K562 (cell line): ENCODE measurements around the gene WFIKKN2. TPM values are rescaled to one million over a fixed set of nuclear protein-coding genes. Genes with fewer than 3 reads are reported as not detected.
A peak's percentile ranks its signal among the peaks of the same experiment; 100 is the strongest.

Experiments used
- FOXJ3 ChIP-seq: sonication (generic); formaldehyde crosslinking; IDR thresholded peaks from 2 replicates; pipeline ENCODE4 v1.4.0; 2020; ENCODE audit warnings: mild to moderate bottlenecking, missing genetic modification reagents
- KDM4B ChIP-seq, 2 experiments: fragments of 450-650 bp in 1 of 2; sonication (generic) in 1 of 2; IDR thresholded peaks; 2 replicates each; pipeline ENCODE4 v1.6.1; 2016 to 2017; ENCODE audit warnings: borderline replicate concordance in 2 of 2, antibody characterized with exemption in 1 of 2, low read depth in 1 of 2, mild to moderate bottlenecking in 1 of 2
- MBD2 ChIP-seq: sonication (generic); IDR thresholded peaks from 2 replicates; pipeline ENCODE4 v1.6.1; 2016; ENCODE audit warnings: low read depth, borderline replicate concordance
- SAFB ChIP-seq: fragments of 200-400 bp; formaldehyde crosslinking; IDR thresholded peaks from 2 replicates; pipeline ENCODE4 v1.6.1; 2017; ENCODE audit warnings: low read depth, low read length, borderline replicate concordance
- TFAM ChIP-seq: fragments of 250-450 bp; sonication (Bioruptor Pico); conservative IDR thresholded peaks from 2 replicates; pipeline ENCODE4 v1.5.0; 2021; ENCODE audit warnings: mild to moderate bottlenecking, moderate library complexity
- ZFP36 ChIP-seq: fragments of 150-350 bp; IDR thresholded peaks from 2 replicates; pipeline ENCODE4 v1.6.1; 2018; ENCODE audit warnings: low read length, low read depth; ENCODE audit not compliant: partially characterized antibody
- ZFX ChIP-seq: sonication (generic); formaldehyde crosslinking; IDR thresholded peaks from 2 replicates; pipeline ENCODE4 v1.8.0; 2022; ENCODE audit warnings: mild to moderate bottlenecking, missing genetic modification reagents, moderate library complexity
- polyA plus RNA-seq, 8 experiments: library from polyadenylated mRNA; depleted of rRNA in 4 of 8; stranded (reverse) in 5 of 8; unstranded in 3 of 8; fragments of >200 nt; fragmentation: Nextera tagmentation in 2 of 8; fragmentation: Illumina TruSeq in 1 of 8; extraction: Ambion mirVana in 2 of 8; extraction: Trizol in 1 of 8; gene quantifications; 2 replicates each; pipeline versions ENCODE4 v1.2.1 to v1.2.3, GENCODE V29; 2011 to 2014; ENCODE audit warnings: inconsistent platforms in 1 of 8, missing spikeins in 1 of 8
- total RNA-seq, 7 experiments: library from RNA; depleted of rRNA in 6 of 7; stranded (reverse); fragments of >200 nt in 6 of 7; fragmentation: Illumina TruSeq in 2 of 7; extraction: Trizol in 2 of 7; gene quantifications; 2 replicates each; pipeline versions ENCODE4 v1.2.1 to v1.2.3, GENCODE V29; 2011 to 2021; ENCODE audit warnings: low replicate concordance in 1 of 7
- TF ChIP-seq, protein P1 (sequence below), 3 experiments: IDR thresholded peaks in 2 of 3; conservative IDR thresholded peaks in 1 of 3; 2 replicates each; pipeline ENCODE4 v1.5.1; 2011 to 2012; ENCODE audit warnings: low read length in 3 of 3, mild to moderate bottlenecking in 3 of 3, control low read depth in 2 of 3, improper control_type of control experiment in 1 of 3, inconsistent platforms in 1 of 3, low read depth in 1 of 3, mixed read lengths in 1 of 3, moderate library complexity in 1 of 3; ENCODE audit not compliant: insufficient read depth in 2 of 3
- TF ChIP-seq, protein P2 (sequence below): fragments of 450-650 bp; IDR thresholded peaks from 2 replicates; pipeline ENCODE4 v1.7.0; 2016; ENCODE audit warnings: borderline replicate concordance
- TF ChIP-seq, protein P3 (sequence below): fragments of 150-350 bp; conservative IDR thresholded peaks from 2 replicates; pipeline ENCODE4 v1.6.1; 2014; ENCODE audit warnings: low read length
- TF ChIP-seq, protein P4 (sequence below): fragments of 200-800 bp; sonication (Bioruptor generic); IDR thresholded peaks from 2 replicates; pipeline ENCODE4 v1.6.1; 2017; ENCODE audit warnings: missing genetic modification characterization, missing compliant biosample characterization
- TF ChIP-seq, protein P5 (sequence below): sonication (generic); formaldehyde crosslinking; IDR thresholded peaks from 2 replicates; pipeline ENCODE4 v1.8.1; 2022; ENCODE audit warnings: missing genetic modification reagents
- TF ChIP-seq, protein P6 (sequence below): fragments of 450-650 bp; formaldehyde crosslinking; IDR thresholded peaks from 2 replicates; pipeline ENCODE4 v1.4.0; 2022; ENCODE audit warnings: missing genetic modification characterization

WFIKKN2 gene
- total and polyA plus RNA-seq, 9 of the 15 experiments (the other 6 are each of a cell fraction or from before 2014, with no cell fraction given) = 0.07 TPM; not detected in 8

DNA sequence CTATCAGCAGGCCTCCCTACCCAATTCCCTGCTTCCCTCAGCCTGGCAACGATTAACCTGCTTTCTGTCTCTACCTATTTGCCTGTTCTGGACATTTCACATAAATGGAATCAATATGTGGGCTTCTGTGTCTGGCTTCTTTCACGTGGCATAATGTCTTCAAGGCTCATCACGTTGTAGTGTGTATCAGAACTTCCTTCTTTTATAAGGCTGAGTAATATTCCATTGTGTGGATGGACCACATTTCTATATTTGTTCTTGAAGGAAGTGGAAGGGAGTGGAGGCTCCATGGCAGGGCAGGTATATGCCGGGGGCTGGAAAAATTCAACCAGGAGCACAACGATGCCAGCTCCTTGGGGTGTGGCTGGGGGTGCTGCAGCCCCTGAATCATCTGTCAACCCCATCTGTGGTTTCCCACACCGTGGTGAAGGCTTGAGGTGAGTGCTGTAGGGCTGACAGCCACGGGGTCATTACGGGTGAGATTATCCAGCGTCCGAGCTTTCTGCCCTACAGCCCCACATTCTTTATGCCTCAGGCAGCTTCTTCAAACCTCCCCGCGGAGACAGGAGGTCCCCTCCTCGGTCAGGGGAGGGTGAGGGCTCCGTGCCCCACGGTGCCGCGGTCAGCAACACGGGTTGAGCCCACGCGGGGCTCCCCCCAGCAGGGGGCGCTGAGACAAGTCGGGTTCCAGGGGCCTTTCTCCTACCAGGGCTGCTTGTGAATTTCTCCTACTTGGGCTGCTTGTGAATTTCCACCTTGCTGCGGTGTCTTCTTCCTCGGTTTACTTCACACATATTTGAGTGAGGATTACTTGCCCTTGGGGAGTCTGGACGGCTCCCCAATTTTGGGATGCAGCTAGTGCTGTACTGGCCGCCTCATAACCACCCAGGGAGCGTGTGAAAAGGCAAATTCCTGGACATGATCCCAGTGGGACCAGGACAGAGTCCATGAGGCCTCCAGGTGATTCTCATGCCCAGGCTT is 18.3 kb upstream of the WFIKKN2 start (continued):
- peak; percentile 86; the same call in 1 of the 2 replicates for TF ChIP-seq SAFB
- no peak for TF ChIP-seq KDM4B (IDR thresholded peaks at IDR 0.05; ENCODE audit: borderline replicate concordance in 2 of 2, low read depth in 1 of 2)
- TF ChIP-seq, protein P1, sequence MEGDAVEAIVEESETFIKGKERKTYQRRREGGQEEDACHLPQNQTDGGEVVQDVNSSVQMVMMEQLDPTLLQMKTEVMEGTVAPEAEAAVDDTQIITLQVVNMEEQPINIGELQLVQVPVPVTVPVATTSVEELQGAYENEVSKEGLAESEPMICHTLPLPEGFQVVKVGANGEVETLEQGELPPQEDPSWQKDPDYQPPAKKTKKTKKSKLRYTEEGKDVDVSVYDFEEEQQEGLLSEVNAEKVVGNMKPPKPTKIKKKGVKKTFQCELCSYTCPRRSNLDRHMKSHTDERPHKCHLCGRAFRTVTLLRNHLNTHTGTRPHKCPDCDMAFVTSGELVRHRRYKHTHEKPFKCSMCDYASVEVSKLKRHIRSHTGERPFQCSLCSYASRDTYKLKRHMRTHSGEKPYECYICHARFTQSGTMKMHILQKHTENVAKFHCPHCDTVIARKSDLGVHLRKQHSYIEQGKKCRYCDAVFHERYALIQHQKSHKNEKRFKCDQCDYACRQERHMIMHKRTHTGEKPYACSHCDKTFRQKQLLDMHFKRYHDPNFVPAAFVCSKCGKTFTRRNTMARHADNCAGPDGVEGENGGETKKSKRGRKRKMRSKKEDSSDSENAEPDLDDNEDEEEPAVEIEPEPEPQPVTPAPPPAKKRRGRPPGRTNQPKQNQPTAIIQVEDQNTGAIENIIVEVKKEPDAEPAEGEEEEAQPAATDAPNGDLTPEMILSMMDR (IDR thresholded peaks at IDR 0.05 in 2 of 3, conservative IDR thresholded peaks at IDR 0.05 in 1 of 3; ENCODE audit: insufficient read depth in 2 of 3, low read depth in 1 of 3, low read length in 3 of 3) = peak; percentile 72 to 94 (median 73)
- no peak for TF ChIP-seq ZFX (CRISPR knock-in tag)
- no peak for TF ChIP-seq TFAM (CRISPR knock-in tag)
- TF ChIP-seq MBD2 = no peak
- TF ChIP-seq, protein P2, sequence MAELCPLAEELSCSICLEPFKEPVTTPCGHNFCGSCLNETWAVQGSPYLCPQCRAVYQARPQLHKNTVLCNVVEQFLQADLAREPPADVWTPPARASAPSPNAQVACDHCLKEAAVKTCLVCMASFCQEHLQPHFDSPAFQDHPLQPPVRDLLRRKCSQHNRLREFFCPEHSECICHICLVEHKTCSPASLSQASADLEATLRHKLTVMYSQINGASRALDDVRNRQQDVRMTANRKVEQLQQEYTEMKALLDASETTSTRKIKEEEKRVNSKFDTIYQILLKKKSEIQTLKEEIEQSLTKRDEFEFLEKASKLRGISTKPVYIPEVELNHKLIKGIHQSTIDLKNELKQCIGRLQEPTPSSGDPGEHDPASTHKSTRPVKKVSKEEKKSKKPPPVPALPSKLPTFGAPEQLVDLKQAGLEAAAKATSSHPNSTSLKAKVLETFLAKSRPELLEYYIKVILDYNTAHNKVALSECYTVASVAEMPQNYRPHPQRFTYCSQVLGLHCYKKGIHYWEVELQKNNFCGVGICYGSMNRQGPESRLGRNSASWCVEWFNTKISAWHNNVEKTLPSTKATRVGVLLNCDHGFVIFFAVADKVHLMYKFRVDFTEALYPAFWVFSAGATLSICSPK = no peak
- TF ChIP-seq, protein P3, sequence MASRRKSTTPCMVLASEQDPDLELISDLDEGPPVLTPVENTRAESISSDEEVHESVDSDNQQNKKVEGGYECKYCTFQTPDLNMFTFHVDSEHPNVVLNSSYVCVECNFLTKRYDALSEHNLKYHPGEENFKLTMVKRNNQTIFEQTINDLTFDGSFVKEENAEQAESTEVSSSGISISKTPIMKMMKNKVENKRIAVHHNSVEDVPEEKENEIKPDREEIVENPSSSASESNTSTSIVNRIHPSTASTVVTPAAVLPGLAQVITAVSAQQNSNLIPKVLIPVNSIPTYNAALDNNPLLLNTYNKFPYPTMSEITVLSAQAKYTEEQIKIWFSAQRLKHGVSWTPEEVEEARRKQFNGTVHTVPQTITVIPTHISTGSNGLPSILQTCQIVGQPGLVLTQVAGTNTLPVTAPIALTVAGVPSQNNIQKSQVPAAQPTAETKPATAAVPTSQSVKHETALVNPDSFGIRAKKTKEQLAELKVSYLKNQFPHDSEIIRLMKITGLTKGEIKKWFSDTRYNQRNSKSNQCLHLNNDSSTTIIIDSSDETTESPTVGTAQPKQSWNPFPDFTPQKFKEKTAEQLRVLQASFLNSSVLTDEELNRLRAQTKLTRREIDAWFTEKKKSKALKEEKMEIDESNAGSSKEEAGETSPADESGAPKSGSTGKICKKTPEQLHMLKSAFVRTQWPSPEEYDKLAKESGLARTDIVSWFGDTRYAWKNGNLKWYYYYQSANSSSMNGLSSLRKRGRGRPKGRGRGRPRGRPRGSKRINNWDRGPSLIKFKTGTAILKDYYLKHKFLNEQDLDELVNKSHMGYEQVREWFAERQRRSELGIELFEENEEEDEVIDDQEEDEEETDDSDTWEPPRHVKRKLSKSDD = no peak
- TF ChIP-seq, protein P4, sequence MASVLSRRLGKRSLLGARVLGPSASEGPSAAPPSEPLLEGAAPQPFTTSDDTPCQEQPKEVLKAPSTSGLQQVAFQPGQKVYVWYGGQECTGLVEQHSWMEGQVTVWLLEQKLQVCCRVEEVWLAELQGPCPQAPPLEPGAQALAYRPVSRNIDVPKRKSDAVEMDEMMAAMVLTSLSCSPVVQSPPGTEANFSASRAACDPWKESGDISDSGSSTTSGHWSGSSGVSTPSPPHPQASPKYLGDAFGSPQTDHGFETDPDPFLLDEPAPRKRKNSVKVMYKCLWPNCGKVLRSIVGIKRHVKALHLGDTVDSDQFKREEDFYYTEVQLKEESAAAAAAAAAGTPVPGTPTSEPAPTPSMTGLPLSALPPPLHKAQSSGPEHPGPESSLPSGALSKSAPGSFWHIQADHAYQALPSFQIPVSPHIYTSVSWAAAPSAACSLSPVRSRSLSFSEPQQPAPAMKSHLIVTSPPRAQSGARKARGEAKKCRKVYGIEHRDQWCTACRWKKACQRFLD (CRISPR knock-in tag) = no peak
- TF ChIP-seq, protein P5, sequence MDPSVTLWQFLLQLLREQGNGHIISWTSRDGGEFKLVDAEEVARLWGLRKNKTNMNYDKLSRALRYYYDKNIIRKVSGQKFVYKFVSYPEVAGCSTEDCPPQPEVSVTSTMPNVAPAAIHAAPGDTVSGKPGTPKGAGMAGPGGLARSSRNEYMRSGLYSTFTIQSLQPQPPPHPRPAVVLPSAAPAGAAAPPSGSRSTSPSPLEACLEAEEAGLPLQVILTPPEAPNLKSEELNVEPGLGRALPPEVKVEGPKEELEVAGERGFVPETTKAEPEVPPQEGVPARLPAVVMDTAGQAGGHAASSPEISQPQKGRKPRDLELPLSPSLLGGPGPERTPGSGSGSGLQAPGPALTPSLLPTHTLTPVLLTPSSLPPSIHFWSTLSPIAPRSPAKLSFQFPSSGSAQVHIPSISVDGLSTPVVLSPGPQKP (CRISPR knock-in tag) = no peak
- no peak for TF ChIP-seq ZFP36
- no peak for TF ChIP-seq FOXJ3 (CRISPR knock-in tag)
- TF ChIP-seq, protein P6, sequence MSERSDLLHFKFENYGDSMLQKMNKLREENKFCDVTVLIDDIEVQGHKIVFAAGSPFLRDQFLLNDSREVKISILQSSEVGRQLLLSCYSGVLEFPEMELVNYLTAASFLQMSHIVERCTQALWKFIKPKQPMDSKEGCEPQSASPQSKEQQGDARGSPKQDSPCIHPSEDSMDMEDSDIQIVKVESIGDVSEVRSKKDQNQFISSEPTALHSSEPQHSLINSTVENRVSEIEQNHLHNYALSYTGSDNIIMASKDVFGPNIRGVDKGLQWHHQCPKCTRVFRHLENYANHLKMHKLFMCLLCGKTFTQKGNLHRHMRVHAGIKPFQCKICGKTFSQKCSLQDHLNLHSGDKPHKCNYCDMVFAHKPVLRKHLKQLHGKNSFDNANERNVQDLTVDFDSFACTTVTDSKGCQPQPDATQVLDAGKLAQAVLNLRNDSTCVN = no peak
